T-helper 1 cell treated with Interleukin-12 subunit alpha and Interleukin-12 subunit beta and Interleukin-4 antibody, amounts not matched to agents 30 ng/mL and 1 ng/mL, for 36 hours (primary cell): ENCODE data around the gene CPT2. TPM values are rescaled to one million over a fixed set of nuclear protein-coding genes. Genes with fewer than 3 reads are reported as not detected.
"Not testable (repeated sequence)": the region's sequence is repeated elsewhere in the genome, so short reads cannot be mapped to it uniquely, and the experiment has no call there.

ENCODE experiments used
- intact Hi-C: fragments of 100-400 bp; cut with micrococcal nuclease; formaldehyde crosslinking; loops from one replicate; pipeline ENCODE4 v1.15.1; 2024
- total RNA-seq: library from RNA; stranded (reverse); gene quantifications from 2 replicates; pipeline ENCODE4 v1.2.3, GENCODE V29; 2022

The CPT2 gene
- total RNA-seq, 1 donor from 2014 or later, result 12.4 TPM

DNA sequence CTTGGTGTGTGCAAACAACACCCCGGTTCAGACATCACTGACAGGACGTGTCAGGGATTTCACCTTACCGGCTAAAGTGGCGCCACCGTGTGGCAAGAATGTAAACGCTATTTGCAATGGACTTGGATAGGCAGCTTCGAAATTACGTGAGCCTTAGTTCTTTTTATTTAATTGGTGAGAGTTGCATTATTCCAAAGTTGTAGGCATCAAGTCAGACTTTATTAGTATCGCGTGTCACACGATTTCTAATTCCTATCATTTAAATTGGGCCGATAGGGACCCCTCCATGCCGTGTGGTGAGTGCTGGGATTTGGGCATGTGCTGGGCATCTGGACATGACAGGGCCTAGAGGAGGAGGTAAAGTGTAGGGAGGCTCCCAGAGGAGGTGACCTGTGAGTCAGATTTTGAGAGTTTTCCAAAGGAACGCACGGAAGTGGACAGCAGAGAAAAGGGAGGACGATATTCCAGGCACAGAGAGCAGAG is 14.5 kb upstream of the CPT2 start:
- intact Hi-C loops, result loop anchor here (1.0 to 2.0 kb wide), 5 partner anchors 14 to 1285 kb away; partner anchors contain the start of genes CPT2 and ZYG11A

DNA sequence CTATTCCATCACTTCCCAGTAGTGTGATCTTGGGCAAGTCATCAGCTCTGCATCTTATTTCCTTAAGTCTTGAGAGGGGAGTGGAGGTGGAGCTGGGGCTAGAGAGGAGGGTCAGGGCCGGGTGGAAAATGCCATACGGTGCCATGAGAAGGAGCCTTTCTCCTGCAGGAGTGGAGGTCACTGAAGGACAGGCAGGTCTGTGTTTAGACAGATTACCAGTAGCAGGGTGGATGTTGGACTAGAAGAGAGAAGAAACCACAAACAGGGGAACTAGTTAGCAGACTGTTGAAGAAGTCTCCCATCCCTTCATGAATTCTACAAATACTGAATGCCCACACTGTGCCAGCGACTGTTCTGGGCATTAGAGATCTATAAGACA is 13.9 kb upstream of the CPT2 start:
- intact Hi-C loops, result loop anchor here (1.0 to 2.0 kb wide), 5 partner anchors 14 to 1285 kb away; partner anchors contain the start of genes CPT2 and ZYG11A

DNA sequence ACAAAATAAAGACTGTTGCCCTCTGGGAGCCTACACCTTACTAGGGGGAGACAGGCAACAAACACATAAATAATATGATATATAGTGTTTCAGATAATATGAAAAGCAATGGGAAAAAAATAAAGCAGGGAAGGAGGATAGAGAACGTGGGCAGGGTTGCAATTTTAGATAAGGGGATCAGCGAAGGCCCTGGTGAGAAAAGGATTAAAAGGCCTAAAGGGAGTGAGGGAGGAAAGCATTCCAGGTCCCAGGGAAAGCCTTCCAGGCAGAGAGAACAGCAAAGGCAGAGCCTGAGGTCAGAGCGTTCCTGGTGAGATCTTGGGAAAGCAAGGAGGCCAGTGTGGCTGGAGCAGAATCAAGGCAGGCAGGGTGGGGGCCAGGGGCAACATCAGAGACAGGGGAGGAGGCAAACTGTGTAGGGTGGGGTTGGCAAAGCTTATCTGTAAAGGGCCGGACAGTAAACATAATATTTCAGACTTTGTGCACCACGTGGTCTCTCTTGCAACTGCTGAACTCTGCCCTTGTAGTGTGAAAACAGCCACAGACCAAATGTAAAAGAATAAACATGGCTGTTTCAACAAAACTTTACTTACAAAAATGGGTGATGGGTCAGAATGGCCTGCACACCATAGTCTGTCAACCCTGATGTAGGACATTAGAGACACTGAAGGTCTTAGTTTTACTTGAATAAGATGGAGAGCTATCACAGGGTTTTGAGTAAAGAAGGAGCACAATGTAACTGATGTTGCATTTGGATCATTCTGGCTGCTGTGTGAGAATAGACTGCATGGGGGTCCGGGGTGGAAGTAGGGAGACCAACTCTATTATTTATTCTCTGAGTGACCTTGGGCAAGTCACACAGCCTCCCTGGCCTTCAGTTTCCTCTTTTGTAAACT is 13.3 kb upstream of the CPT2 start:
- intact Hi-C loops, result loop anchor here (2.0 kb wide), 1 partner anchor 341 kb away; the partner anchor contains the start of gene ZYG11A

DNA sequence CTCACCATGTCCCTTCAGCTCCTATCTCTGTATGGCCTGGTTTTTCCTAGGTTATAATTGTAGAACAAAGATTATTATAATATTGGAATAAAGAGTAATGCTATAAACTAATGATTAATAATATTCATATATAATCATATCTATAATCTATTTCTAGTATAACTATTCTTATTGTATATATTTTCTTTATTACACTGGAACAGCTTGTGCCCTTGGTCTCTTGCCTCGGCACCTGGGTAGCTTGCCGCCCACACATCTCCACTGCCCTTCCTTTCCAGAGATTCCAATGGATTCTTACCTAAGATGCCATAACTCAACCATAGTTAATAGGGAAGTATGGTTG is 10.7 kb upstream of the CPT2 start:
- intact Hi-C loops, result not testable (repeated sequence)

DNA sequence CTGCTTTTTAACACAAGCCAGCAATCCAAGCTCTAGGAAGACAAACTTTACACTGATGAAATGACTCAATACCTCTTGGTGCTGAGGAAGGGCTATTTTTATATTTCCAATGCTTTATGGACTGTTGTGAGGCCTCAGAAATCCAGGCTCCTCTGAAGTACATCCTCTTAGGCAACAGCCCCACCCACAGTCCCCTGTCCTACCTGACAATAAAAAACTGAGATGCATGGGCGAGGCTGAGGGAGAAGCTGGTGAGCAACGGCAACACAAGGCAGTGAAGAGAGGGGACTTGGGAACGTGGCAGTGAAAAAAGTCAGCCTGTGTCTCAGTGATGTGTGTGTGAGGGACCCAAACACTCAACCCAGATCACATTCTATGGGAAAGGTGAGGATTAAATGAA is 10.1 kb upstream of the CPT2 start:
- intact Hi-C loops, result no loop called here

DNA sequence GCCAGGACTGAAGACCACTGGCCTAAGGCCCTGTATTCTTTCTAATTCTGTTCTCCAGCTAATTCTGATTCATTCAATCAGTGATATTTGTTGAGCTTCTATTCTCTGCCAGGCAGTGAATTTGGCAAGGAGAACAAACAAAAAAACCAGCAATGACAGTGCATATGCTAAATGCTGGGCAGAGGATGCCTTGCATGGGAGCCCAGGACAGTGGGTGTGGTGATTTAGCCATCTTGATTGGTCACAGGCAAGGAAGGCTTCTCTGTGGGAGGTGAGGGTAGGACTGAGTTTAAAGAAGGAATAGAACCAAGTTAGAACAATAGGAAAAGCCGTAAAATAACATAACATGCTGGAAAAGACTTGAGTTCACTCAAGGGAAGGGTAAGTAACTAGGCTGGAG is 9.2 kb upstream of the CPT2 start:
- intact Hi-C loops, result no loop called here

DNA sequence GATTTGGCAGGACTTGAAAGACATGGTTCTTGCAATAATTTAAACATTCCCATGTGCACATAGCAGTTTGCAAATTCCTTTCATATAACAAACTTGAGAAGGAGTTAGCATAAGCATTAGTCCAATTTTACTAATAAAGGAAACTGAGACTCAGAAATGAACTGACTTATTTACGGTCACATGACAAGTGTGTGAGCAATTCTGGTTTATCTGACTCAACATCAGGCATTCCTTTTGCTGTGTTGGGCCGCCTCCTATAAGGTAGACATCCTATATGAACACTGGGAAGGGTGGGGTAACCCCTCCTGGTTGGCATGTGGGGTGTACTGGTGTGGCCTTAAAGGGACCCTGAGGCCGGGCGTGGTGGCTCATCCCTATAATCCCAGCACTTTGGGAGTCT is 8.5 kb upstream of the CPT2 start:
- intact Hi-C loops, result no loop called here

DNA sequence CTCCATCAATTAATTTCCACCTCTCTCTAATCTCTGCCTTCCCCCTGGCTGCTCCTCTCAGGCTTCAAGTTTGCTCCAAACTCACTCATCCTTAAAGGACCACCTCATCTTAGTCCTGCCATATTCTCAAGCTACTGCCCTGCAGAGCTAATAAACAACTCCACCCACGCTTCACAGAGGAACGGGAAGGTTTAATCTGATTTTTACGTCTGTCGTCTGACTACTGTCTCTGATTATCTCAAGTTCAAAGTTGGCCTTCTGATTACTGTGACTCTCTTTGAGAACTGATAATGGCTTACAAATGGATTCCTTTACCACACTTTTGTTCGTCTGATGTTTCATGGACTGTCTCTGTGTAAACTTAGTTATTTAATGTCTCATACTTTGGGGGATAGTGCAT is 7.6 kb upstream of the CPT2 start:
- intact Hi-C loops, result no loop called here

DNA sequence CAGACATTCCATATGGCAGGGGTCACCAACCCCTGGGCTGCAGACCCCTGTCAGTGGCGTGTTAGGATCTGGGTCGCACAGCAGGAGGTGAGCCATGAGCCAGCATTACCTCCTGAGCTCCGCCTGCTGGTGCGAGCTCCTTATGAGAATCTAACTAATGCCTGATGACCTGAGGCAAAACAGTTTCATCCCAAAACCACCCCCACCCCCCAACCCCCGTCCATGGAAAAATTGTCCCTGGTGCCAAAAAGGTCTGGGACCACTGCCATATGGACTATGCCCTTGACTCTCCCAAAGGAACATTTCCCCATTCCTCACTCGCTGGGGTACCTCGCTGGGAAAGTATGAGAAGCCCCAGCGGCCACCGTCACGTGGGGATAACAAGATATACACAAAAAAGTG is 6.4 kb upstream of the CPT2 start:
- intact Hi-C loops, result no loop called here

DNA sequence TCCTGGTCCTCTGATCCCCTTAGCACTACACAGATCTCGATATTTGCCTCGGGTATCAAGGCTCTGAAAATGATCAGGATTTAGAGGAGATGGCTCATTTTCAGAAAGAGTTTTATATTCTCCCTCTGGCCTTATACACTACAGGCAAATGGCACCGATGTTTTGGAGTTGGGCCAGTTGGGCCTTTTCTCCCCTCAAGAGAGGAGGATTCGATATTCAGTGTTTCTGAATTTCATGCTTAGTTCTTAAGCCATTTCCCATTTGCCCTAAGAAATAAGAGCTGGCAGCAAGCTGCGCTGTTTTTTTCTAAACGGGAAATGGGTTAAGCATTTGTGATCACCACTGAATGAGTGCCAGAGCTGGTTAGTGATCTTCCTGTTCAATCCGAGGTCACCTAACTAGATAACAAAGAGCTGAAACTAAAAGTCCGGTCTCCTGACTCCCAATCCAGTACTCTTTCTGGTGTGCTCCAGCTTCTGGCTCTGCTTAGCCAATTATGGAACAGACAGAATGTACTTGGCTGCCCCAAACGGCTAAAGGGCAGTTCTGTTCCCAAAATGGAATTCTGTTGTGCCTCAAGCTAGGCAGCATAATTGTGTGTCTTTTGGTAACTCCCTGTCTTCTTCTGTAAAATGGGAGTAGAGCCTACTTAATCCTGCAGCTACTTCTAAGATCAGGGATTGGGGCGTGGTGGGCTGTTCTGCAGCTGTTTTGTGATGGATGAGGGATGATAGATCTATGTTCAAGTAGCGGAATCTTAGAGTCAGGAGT is 1.2 kb upstream of the CPT2 start:
- intact Hi-C loops, result loop anchor here (1.0 to 5.0 kb wide), 19 partner anchors 13 to 1827 kb away; partner anchors contain the start of genes CC2D1B, CZIB, ECHDC2 and EPS15

DNA sequence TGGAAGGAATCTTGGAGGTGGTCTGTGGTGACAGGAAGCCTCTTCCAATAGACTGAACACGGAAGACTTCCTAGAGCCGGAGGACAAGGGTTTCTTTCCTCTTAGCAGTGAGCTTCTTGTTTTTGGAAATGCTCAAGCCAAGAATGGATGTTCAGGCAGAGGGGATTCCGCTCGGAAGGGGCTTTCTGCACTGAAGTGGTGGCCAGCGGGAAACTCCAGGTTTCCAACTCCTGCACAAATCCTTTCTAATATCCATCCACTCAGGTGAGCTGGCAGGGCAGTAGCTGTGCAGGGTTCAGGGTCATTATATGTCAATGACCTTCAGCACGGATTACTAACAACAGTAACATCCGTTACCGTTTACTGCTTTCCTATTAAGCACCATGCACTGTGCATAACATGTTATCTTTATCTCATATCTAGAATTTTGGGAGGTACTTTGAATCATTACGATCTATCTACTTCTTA is 573 bp upstream of the CPT2 start:
- intact Hi-C loops, result loop anchor here (1.0 to 5.0 kb wide), 19 partner anchors 14 to 1826 kb away; partner anchors contain the start of genes CC2D1B, CZIB, ECHDC2 and EPS15

DNA sequence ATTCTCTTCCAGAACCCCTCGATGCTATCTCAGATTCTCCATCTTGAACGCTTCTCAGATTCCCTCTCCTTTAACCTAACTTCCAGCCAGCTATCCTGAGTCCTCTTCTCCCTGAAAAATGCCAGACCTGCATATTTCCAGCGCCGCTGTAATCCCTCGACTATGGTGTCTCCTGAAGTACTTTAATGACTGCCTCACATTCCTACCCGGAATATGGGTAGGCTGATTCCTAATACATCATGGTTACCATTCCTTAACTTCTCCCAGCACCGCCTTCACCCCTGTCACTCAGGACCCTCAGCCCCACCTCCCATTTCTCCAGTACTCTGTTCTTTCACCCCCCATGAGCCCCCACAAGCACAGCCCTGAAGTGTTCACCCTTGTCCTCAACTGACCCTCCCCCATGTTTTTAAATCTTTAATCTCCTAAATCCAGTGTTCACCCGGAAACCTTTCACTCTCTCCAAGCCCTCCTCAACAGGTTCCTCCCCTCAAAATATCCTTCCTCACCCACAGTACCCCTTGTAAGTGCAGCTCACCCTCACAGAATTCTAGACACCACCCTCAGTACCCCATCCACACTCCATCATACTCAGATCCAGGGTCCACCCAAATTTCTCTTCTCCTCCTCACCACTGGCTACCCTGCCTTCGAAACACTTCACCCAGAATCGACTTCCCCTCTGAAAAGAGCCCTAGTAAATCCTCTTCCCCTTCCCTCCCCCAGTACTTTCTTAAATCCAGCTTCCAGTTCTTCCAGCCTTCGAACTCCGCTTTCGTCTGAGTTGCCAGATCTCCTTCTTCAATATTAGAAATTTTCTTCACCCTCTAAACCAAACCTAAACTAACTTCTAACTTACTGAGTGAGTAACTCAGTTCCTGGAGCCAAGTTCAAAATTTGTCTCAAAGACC is 922 bp downstream of the CPT2 start:
- intact Hi-C loops, result loop anchor here (2.0 to 5.0 kb wide), 10 partner anchors 645 to 1825 kb away; partner anchors contain the start of genes CC2D1B, EPS15, KTI12 and NRDC

DNA sequence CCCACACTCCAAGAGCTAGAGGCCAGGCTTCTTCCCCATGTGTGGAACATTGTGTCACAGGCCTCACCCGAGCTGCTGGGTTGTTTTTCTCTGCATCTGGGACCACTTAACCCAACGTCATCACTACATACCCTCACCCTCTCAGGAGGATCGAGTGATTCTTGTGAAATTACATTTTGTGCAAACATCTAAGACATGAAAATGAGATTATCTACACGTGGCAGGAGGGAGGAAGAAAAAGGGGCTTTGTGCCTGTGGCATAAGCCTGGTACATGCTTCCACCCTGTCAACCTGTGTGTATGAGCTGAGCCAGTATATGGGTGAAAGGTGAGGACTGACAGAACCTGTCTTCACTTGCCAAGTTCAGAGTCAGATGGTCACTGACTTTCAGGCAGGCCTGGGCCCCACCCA is 1.6 kb downstream of the CPT2 start:
- intact Hi-C loops, result loop anchor here (5.0 kb wide), 7 partner anchors 796 to 1824 kb away; partner anchors contain the start of genes CC2D1B, EPS15, KTI12 and ORC1

DNA sequence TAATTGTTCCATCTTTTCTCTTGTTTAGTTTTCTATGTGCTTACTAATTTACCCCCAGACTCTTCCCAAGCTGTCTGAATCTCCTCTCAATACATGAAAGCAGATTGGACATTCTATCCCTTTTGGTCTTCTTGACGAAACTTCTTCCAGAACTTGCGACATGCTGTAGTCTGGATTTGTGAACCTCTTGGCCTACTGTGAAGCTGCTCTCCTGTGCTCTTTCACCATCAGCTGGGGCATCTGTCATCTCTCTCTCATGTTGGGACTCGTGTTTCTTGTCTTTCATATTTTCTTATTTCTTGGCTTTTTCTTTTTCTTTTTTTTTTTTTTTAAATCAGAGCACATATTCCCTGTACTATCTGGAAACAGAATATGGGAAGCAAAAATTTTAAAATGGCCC is 6.8 kb downstream of the CPT2 start:
- intact Hi-C loops, result no loop called here

DNA sequence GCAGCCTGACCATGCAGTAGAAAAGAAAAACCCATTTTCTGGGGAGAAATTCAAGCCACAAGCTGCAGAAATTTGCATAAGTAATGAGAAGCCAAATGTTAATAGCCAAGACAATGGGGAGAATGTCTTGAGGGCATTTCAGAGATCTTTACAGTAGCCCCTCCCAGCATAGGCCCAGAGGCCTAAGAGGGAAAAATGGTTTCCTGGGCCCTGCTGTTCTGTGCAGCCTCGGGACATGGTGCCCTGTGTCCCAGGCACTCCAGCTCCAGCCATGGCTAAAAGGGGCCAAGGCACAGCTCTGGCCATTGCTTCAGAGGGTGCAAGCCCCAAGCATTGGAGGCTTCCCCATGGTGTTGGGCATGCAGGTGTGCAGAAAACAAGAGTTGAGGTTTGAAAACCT is 8.9 kb downstream of the CPT2 start:
- intact Hi-C loops, result not testable (repeated sequence)

DNA sequence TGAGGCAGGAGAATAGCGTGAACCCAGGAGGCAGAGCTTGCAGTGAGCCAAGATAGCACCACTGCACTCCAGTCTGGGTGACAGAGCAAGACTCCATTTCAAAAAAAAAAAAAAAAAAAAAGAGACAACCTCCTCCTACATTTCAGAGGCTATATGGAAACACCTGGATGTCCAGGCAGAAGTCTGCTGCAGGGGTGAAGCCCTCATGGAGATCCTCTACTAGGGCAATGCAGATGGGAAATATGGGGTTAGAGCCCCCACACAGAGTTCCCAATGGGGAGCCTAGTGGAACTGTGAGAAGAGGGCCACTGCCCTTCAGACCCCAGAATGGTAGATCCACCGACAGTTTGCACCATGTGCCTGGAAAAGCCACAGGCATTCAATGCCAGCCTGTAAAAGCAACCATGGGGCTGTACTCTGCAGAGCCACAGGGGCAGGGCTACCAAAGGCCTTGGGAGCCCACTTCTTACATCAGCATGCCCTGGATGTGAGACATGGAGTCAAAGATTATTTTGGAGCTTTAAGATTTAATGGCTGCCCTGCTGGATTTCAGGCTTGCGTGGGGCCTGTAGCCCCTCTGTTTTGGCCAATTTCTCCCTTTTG is 9.6 kb downstream of the CPT2 start:
- intact Hi-C loops, result not testable (repeated sequence)

DNA sequence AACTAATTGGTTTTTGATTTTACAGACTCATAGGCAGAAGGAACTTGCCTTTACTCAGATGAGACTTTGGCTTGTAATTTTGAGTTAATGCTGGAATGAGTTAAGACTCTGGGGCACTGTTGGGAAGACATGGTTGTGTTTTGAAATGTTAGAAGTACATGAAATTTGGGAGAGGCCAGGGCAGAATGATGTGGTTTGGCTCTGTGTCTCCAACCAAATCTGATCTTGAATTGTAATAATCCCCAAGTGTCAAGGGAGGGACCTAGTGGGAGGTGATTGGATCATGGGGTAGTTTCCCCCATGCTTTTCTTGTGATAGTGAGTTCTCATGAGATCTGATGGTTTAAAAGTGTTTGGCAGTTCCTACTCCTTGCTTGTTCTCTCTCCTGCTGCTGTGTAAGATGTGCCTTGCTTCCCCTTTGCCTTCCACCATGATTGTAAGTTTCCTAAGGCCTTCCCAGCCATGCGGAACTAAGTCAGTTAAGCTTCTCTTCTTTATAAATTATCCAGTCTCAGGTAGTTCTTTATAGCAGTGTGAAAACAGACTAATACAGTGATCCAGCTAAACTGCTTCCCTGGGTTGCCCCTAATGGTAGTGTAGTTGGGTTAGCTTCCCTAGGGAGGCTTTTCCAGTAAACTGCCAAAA is 10.2 kb downstream of the CPT2 start:
- intact Hi-C loops, result no loop called here

DNA sequence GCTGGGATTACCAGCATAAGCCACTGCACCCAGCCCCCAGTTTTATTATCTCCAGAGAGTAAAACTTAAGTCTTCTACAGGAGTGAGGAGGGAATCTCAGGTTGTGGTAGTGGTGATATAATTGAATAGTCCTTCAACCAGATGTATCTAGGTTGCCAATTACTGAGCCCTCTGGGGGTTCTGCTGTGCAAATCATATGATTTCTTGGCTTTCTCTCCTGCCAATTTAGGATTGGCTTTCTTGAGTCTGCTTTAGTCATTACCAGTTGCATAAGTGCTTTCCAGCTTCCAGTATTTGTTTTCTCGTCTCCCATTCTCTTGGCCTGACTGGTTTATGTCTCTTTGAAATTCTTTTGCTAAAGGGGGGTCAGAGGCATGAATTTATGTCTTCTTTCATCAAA is 11.1 kb downstream of the CPT2 start:
- intact Hi-C loops, result no loop called here

DNA sequence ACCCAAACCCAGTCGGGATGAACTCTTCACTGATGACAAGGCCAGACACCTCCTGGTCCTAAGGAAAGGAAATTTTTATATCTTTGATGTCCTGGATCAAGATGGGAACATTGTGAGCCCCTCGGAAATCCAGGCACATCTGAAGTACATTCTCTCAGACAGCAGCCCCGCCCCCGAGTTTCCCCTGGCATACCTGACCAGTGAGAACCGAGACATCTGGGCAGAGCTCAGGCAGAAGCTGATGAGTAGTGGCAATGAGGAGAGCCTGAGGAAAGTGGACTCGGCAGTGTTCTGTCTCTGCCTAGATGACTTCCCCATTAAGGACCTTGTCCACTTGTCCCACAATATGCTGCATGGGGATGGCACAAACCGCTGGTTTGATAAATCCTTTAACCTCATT is 13.7 kb downstream of the CPT2 start:
- intact Hi-C loops, result no loop called here

DNA sequence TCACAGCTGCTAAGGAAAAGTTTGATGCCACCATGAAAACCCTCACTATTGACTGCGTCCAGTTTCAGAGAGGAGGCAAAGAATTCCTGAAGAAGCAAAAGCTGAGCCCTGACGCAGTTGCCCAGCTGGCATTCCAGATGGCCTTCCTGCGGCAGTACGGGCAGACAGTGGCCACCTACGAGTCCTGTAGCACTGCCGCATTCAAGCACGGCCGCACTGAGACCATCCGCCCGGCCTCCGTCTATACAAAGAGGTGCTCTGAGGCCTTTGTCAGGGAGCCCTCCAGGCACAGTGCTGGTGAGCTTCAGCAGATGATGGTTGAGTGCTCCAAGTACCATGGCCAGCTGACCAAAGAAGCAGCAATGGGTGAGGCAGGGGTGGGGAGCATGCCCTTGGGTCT is 14.3 kb downstream of the CPT2 start:
- intact Hi-C loops, result no loop called here
